Adipose tissue (tissue), 3 donors: ENCODE data around the gene DIAPH3. TPM values are rescaled to one million over a fixed set of nuclear protein-coding genes. Genes with fewer than 3 reads are reported as not detected.
"Not testable (repeated sequence)": the region's sequence is repeated elsewhere in the genome, so short reads cannot be mapped to it uniquely, and the experiment has no call there.

Experiments
- H3K27ac ChIP-seq: one replicate; pipeline ENCODE4 v1.5.1; 2013; ENCODE audit warnings: low read depth, low read length
- WGBS, 3 donors: extraction: QIAGEN DNeasy Blood & Tissue Kit; methylation state at CpG; one replicate each; pipeline ENCODE4 v1.1.7; 2013; 5-methylcytosine and 5-hydroxymethylcytosine counted together
- polyA plus RNA-seq, 3 donors: library from polyadenylated mRNA; stranded (reverse); fragments of 200-250 nt; gene quantifications; one replicate each; pipeline ENCODE4 v1.2.3, GENCODE V29; 2013
- donor health status: healthy with polysubstance abuse.
- donor health status: Bipolar disorder and iron deficiency.
- donor health status: healthy.

Gene DIAPH3
- polyA plus RNA-seq, 3 donors = 0.06 to 0.45 (median 0.24) TPM

GRCh38 chr13:60114499-60115028 lies 49.2 kb downstream of the DIAPH3 start:
- 94 to 100% (median 96%) methylated on average over 1 of the region's 1 CpG for WGBS, 3 donors
- H3K27ac ChIP-seq = no peak overlapping the region

- no peak overlapping the region for H3K27ac ChIP-seq
- whole genome bisulfite sequencing, 3 donors = 96 to 100% (median 97%) methylated on average over 1 of the region's 1 CpG
These were observed 51.0 kb downstream of the DIAPH3 start for GRCh38 chr13:60112771-60113170.

GRCh38 chr13:60111691-60112090 lies 52.0 kb downstream of the DIAPH3 start:
- H3K27ac ChIP-seq = no peak overlapping the region
- WGBS, 3 donors = 98 to 100% (median 99%) methylated on average over 3 of the region's 3 CpGs

GRCh38 chr13:60109285-60109684 lies 54.4 kb downstream of the DIAPH3 start:
- no peak overlapping the region for H3K27ac ChIP-seq
- WGBS, 3 donors = 93 to 98% (median 94%) methylated on average over 3 of the region's 3 CpGs

GRCh38 chr13:60108589-60108988 lies 55.1 kb downstream of the DIAPH3 start:
- WGBS, 3 donors = 88 to 98% (median 97%) methylated on average over 2 of the region's 2 CpGs
- no peak overlapping the region for H3K27ac ChIP-seq

- WGBS, 3 donors = 86 to 92% (median 87%) methylated on average over 4 of the region's 4 CpGs
- H3K27ac ChIP-seq = no peak overlapping the region
These were observed 63.9 kb downstream of the DIAPH3 start for GRCh38 chr13:60099631-60100420.

- 98 to 100% (median 98%) methylated on average over 2 of the region's 2 CpGs for WGBS, 3 donors
- no peak overlapping the region for H3K27ac ChIP-seq
These were observed 68.4 kb downstream of the DIAPH3 start for GRCh38 chr13:60095300-60095699.

GRCh38 chr13:60094385-60095088 lies 69.2 kb downstream of the DIAPH3 start:
- no peak overlapping the region for H3K27ac ChIP-seq
- WGBS, 3 donors = 67 to 95% (median 89%) methylated on average over 8 of the region's 8 CpGs

- WGBS, 3 donors = 44 to 95% (median 91%) methylated on average over 3 of the region's 3 CpGs
- H3K27ac ChIP-seq = no peak overlapping the region
These were observed 70.2 kb downstream of the DIAPH3 start for GRCh38 chr13:60093425-60094019.

GRCh38 chr13:60091573-60091972 lies 72.2 kb downstream of the DIAPH3 start:
- 97 to 98% (median 97%) methylated on average over 2 of the region's 2 CpGs for WGBS, 3 donors
- H3K27ac ChIP-seq = no peak overlapping the region

- H3K27ac ChIP-seq = no peak overlapping the region
These were observed 73.2 kb downstream of the DIAPH3 start for GRCh38 chr13:60090574-60090973.

- 88 to 99% (median 98%) methylated on average over 2 of the region's 2 CpGs for WGBS, 3 donors
These were observed 79.9 kb downstream of the DIAPH3 start for GRCh38 chr13:60083780-60084179.

GRCh38 chr13:60080850-60081249 lies 82.9 kb downstream of the DIAPH3 start:
- 98 to 100% (median 99%) methylated on average over 1 of the region's 1 CpG for WGBS, 3 donors
- no peak overlapping the region for H3K27ac ChIP-seq

More at GRCh38 chr13:60083780-60084179, 79.9 kb downstream of the DIAPH3 start:
- not testable (repeated sequence) for H3K27ac ChIP-seq

- no peak overlapping the region for H3K27ac ChIP-seq
- 97 to 99% (median 97%) methylated on average over 1 of the region's 1 CpG for WGBS, 3 donors
These were observed 85.5 kb downstream of the DIAPH3 start for GRCh38 chr13:60078226-60078625.

- no peak overlapping the region for H3K27ac ChIP-seq
- 92 to 95% (median 93%) methylated on average over 2 of the region's 2 CpGs for WGBS, 3 donors
These were observed 87.9 kb downstream of the DIAPH3 start for GRCh38 chr13:60075850-60076249.

GRCh38 chr13:60074397-60074796 lies 89.3 kb downstream of the DIAPH3 start:
- WGBS, 3 donors = 75 to 90% (median 89%) methylated on average over 2 of the region's 2 CpGs
- no peak overlapping the region for H3K27ac ChIP-seq

- 36 to 96% (median 85%) methylated on average over 1 of the region's 1 CpG for WGBS, 3 donors
These were observed 97.5 kb downstream of the DIAPH3 start for GRCh38 chr13:60066226-60066625.

GRCh38 chr13:60062502-60062901 lies 101.2 kb downstream of the DIAPH3 start:
- 89 to 93% (median 92%) methylated on average over 2 of the region's 2 CpGs for WGBS, 3 donors
- H3K27ac ChIP-seq = no peak overlapping the region

More at GRCh38 chr13:60066226-60066625, 97.5 kb downstream of the DIAPH3 start:
- no peak overlapping the region for H3K27ac ChIP-seq

GRCh38 chr13:60061737-60062136 lies 102.0 kb downstream of the DIAPH3 start:
- no peak overlapping the region for H3K27ac ChIP-seq
- 85 to 91% (median 87%) methylated on average over 3 of the region's 3 CpGs for WGBS, 3 donors
